Adipocyte (in vitro differentiated cells): ENCODE data around the gene TAAR5.
"Not testable (repeated sequence)": the region's sequence is repeated elsewhere in the genome, so short reads cannot be mapped to it uniquely, and the experiment has no call there.

Experiments
- DNase-seq: peaks from one replicate; pipeline ENCODE4 v3.0.0-alpha.2; 2015; ENCODE audit warnings: low read depth
- H3K27me3 ChIP-seq: replicated peaks from 2 replicates; pipeline ENCODE4 v1.7.0; 2013; ENCODE audit warnings: mild to moderate bottlenecking, low read length, moderate library complexity; ENCODE audit not compliant: control insufficient read depth, insufficient read depth
- H3K36me3 ChIP-seq: 2 replicates; pipeline ENCODE4 v1.7.0; 2013; ENCODE audit warnings: low read length, mild to moderate bottlenecking, moderate library complexity; ENCODE audit not compliant: control insufficient read depth, insufficient read depth, severe bottlenecking
- H3K4me1 ChIP-seq: 2 replicates; pipeline ENCODE4 v1.7.0; 2013; ENCODE audit warnings: mild to moderate bottlenecking, low read length, moderate library complexity; ENCODE audit not compliant: control insufficient read depth, insufficient read depth
- H3K4me3 ChIP-seq: 2 replicates; pipeline ENCODE4 v1.7.0; 2013; ENCODE audit warnings: mild to moderate bottlenecking, low read length, moderate library complexity
- H3K9ac ChIP-seq: 2 replicates; pipeline ENCODE4 v1.7.0; 2013; ENCODE audit warnings: mild to moderate bottlenecking, low read length, moderate library complexity
- H3K9me3 ChIP-seq: 2 replicates; pipeline ENCODE4 v1.7.0; 2013; ENCODE audit warnings: mild to moderate bottlenecking, low read length, moderate library complexity; ENCODE audit not compliant: control insufficient read depth

The TAAR5 gene

DNA sequence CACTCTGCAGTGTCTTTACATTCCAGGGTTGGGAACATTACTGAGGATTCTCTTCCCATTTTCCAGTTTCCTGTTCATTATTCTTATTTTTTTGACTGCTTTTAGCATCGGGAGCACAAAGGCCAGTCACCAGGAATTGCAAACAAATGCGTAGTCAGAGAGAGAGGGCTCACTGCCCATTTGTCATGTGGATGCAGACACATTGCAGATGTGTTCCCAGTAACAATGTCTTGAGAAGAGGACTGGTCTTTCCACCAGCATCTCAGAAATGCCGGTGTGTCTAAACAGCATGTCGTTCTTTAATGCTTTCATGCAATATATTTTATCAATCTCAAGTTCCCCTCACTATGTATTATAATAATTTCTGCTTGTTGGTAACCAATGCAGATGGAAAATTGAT is 20.4 kb downstream of the TAAR5 start:
- Histone ChIP-seq H3K4me1 (no peaks in the 10 kb centered on the region), H3K9ac (no peak overlapping the region), H3K36me3 (no peaks in the 10 kb centered on the region), H3K27me3 (peaks cover 49% of the 10 kb centered on the region), H3K9me3 (no peaks in the 10 kb centered on the region), H3K4me3 (no peak overlapping the region)
- DNase-seq: no peak

DNA sequence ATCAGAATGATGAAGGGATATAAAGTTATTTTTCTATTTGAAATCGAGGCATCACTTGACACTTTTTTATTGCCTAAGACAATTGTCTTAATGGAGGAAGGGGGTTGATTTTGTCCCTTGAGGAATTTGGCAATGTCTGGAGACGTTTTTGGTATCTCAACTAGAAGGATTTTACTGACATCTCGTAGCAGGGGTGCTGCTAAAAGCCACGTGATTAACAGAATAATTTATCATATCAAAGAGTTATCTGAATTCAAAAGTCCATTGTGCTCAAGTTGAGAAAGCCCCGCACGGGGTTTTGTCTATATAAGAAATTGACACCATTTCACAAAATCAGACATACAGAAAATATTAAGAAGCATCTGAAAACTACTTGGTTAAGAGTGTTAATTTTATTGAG is 20.9 kb downstream of the TAAR5 start:
- H3K9ac ChIP-seq: no peak overlapping the region
- no peaks in the 10 kb centered on the region for H3K9me3 ChIP-seq
- H3K4me3 ChIP-seq: no peak overlapping the region
- H3K36me3 ChIP-seq: no peaks in the 10 kb centered on the region
- no peak for DNase-seq
- H3K4me1 ChIP-seq: no peaks in the 10 kb centered on the region
- peaks cover 49% of the 10 kb centered on the region for H3K27me3 ChIP-seq

- peaks cover 50% of the 10 kb centered on the region for H3K27me3 ChIP-seq
- no peak overlapping the region for H3K9ac ChIP-seq
- no peak overlapping the region for H3K4me3 ChIP-seq
- no peaks in the 10 kb centered on the region for H3K36me3 ChIP-seq
- no peaks in the 10 kb centered on the region for H3K4me1 ChIP-seq
- no peak for DNase-seq
- H3K9me3 ChIP-seq: no peaks in the 10 kb centered on the region
Observed at GRCh38 chr6:132567566-132567965, 22.0 kb downstream of the TAAR5 start.

DNA sequence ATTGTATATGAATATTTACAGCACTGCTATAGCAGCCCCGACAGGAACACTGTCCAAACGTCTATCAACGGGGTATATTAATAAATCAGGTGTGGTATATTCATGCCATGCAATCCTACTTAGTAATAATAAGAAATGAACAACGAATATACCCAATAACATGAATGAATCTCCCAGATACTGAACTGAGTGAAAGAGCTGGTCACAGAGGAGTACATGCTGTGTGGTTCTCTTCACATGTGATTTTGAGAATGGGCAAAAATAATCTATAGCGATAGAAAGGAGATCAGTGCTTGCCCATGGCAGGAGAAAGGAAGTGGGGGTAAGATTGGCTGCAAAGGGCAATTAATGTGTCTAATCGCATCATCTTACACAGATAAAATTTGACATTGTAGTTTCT is 23.1 kb downstream of the TAAR5 start:
- H3K4me1 ChIP-seq: no peaks in the 10 kb centered on the region
- H3K27me3 ChIP-seq: peaks cover 55% of the 10 kb centered on the region
- no peaks in the 10 kb centered on the region for H3K9me3 ChIP-seq
- H3K36me3 ChIP-seq: no peaks in the 10 kb centered on the region
- H3K9ac ChIP-seq: no peak overlapping the region
- no peak for DNase-seq
- no peak overlapping the region for H3K4me3 ChIP-seq

DNA sequence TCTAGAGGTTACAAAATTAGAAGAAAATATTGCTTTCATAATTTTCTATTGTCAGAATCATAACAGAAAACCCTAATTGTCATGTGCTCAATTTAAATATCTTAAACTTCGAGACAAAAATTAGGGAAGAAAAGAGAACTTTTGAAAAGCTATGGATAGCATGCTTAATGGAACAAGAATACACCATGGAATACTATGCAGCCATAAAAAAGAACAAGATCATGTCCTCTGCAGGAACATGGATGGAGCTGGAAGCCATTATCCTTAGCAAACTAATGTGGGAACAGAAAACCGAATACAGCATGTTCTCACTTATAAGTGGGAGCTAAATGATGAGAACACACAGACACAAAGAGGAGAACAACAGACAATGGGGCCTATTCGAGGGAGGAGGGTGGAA is 29.5 kb downstream of the TAAR5 start:
- H3K27me3 ChIP-seq: peaks cover 27% of the 10 kb centered on the region
- not testable (repeated sequence) for H3K4me1 ChIP-seq, DNase-seq, H3K9ac ChIP-seq, H3K4me3 ChIP-seq, H3K9me3 ChIP-seq, H3K36me3 ChIP-seq

GRCh38 chr6:132552372-132552771 is 37.2 kb downstream of the TAAR5 start, which contains the start of gene TAAR8:
TAAR8 (plus strand) TSS chr6:132552672; CDS start chr6:132552693, 21 bp downstream.
- no peaks in the 10 kb centered on the region for H3K9me3 ChIP-seq
- H3K27me3 ChIP-seq: peaks cover 22% of the 10 kb centered on the region
- H3K4me3 ChIP-seq: no peak within 1 kb of the TSS
- no peaks in the 10 kb centered on the region for H3K36me3 ChIP-seq
- H3K4me1 ChIP-seq: no peaks in the 10 kb centered on the region
- no peak for DNase-seq
- no peak within 1 kb of the TSS for H3K9ac ChIP-seq

DNA sequence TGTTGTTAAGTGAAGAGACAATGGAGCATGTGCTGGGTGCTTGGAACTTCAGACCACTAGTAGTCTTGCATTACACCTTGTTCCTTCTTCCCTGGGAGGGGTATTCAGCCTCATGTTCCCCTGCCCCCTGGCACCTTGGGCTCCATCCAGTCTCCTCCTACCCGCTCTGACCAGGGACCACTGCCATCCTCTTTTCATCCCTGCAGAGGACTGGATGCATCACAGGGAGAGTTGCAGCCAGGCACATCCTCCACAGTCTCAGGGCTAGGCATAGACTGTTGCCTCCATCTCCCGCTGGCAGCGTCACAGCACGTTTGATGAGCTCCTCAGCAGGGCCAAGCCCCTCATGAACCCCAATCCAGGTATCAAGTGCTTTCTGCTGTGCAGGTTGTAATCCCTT is 38.3 kb downstream of the TAAR5 start:
- H3K27me3 ChIP-seq: peaks cover 29% of the 10 kb centered on the region
- H3K4me3 ChIP-seq: no peak overlapping the region

GRCh38 chr6:132548746-132549463 is 40.6 kb downstream of the TAAR5 start:
- no peak for DNase-seq
- Histone ChIP-seq H3K27me3 (peaks cover 30% of the 10 kb centered on the region), H3K9me3 (no peaks in the 10 kb centered on the region), H3K4me1 (no peaks in the 10 kb centered on the region), H3K9ac (no peak overlapping the region), H3K4me3 (no peak overlapping the region), H3K36me3 (no peaks in the 10 kb centered on the region)

More for the DNA sequence above, 38.3 kb downstream of the TAAR5 start:
- Histone ChIP-seq H3K4me1 (no peaks in the 10 kb centered on the region), H3K9me3 (no peaks in the 10 kb centered on the region), H3K36me3 (no peaks in the 10 kb centered on the region), H3K9ac (no peak overlapping the region)
- no peak for DNase-seq

DNA sequence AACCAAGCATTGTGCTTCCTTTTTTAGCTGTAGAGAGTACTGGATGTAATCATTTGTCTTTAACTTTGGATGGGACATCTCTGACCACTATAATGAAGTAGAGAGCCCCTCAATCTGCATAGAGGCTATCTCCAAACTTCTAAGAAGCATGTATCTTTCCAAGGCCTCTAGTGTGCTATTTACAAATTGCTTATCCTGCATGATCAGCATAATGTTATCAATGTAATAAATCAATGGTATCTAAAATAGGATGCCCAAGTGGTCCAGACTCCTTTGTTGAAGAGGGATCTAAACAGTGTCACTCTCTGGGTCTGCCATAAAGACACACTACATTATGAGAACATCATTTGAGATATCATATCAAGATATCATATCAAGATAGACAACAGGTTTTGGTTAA is 44.7 kb downstream of the TAAR5 start:
- Histone ChIP-seq H3K27me3 (peaks cover 18% of the 10 kb centered on the region), H3K36me3 (no peaks in the 10 kb centered on the region), H3K4me3 (no peak overlapping the region), H3K9me3 (no peaks in the 10 kb centered on the region), H3K9ac (no peak overlapping the region), H3K4me1 (no peaks in the 10 kb centered on the region)
- DNase-seq: no peak
